AG09319 (cell line): ENCODE measurements around the gene RTN1.

Source experiments
- DNase-seq: peaks from one replicate; pipeline ENCODE4 v3.0.0-alpha.2; 2010; ENCODE audit warnings: low read depth; ENCODE audit errors: extremely low read depth
- TF ChIP-seq, protein P1 (sequence below): IDR thresholded peaks from 2 replicates; pipeline ENCODE4 v1.5.1; 2011; ENCODE audit warnings: low read depth, mild to moderate bottlenecking, inconsistent platforms, low read length, moderate library complexity

The RTN1 gene, protein sequence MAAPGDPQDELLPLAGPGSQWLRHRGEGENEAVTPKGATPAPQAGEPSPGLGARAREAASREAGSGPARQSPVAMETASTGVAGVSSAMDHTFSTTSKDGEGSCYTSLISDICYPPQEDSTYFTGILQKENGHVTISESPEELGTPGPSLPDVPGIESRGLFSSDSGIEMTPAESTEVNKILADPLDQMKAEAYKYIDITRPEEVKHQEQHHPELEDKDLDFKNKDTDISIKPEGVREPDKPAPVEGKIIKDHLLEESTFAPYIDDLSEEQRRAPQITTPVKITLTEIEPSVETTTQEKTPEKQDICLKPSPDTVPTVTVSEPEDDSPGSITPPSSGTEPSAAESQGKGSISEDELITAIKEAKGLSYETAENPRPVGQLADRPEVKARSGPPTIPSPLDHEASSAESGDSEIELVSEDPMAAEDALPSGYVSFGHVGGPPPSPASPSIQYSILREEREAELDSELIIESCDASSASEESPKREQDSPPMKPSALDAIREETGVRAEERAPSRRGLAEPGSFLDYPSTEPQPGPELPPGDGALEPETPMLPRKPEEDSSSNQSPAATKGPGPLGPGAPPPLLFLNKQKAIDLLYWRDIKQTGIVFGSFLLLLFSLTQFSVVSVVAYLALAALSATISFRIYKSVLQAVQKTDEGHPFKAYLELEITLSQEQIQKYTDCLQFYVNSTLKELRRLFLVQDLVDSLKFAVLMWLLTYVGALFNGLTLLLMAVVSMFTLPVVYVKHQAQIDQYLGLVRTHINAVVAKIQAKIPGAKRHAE

DNA sequence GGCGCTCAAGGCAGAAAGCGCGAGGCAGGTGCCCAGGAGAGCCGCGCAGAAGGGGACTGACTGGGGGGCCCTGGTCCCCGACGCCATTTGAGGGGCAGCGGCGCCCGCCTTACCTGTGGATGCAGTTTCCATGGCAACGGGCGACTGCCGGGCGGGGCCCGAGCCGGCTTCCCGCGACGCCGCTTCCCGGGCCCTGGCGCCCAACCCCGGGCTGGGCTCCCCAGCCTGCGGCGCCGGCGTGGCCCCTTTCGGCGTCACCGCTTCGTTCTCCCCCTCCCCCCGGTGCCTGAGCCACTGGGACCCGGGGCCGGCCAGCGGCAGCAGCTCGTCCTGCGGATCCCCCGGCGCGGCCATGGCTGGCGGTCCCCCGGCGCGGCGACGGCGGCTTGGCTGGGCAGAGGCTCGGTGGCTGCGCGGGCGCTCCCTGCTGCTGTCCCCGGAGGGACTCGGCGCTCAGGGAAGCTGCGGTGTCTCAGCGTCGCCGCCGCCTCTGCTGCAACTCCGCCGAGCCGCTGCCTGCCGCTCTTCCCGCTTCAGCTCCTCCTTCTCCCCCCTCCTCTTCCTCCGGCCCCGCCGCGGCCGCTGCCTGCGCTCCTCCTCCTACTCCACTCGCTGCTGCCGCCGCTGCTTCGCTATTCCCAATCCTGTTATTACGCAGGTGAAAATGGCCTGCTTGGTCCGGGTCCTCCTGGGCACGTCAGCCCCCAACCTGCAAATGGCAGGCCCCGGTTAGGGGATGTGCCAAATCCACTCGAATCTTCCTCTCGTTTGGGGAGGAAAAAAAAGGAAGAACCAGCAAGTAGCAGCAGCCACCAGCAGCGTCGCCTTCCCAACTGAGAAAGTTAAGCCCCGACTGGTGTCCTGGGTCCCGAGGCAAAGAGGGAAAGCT lies at the start of gene RTN1:
TSS of gene RTN1 (minus strand) at position 500 of the 889 bp plus-strand sequence. CDS start at position 354, 146 bp downstream.
- TF ChIP-seq, protein P1, sequence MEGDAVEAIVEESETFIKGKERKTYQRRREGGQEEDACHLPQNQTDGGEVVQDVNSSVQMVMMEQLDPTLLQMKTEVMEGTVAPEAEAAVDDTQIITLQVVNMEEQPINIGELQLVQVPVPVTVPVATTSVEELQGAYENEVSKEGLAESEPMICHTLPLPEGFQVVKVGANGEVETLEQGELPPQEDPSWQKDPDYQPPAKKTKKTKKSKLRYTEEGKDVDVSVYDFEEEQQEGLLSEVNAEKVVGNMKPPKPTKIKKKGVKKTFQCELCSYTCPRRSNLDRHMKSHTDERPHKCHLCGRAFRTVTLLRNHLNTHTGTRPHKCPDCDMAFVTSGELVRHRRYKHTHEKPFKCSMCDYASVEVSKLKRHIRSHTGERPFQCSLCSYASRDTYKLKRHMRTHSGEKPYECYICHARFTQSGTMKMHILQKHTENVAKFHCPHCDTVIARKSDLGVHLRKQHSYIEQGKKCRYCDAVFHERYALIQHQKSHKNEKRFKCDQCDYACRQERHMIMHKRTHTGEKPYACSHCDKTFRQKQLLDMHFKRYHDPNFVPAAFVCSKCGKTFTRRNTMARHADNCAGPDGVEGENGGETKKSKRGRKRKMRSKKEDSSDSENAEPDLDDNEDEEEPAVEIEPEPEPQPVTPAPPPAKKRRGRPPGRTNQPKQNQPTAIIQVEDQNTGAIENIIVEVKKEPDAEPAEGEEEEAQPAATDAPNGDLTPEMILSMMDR, result no peak
- no peak for DNase-seq

DNA sequence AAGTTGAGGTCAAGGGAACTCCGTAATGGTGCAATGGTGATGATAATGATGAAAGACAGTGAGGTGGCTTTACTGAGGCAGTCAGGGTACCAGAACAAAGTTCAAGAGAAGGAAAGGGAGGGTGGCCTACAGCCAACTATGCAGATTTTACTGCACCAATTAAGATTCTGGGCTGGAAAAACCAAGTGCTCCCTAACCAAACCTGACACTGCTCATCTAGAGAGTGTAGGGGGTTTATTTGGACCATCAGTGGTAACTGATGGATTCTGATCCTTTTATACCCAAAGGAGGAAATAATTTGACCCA lies 49.8 kb upstream of the RTN1 start:
- no peak for DNase-seq
- TF ChIP-seq, protein P1, result no peak

DNA sequence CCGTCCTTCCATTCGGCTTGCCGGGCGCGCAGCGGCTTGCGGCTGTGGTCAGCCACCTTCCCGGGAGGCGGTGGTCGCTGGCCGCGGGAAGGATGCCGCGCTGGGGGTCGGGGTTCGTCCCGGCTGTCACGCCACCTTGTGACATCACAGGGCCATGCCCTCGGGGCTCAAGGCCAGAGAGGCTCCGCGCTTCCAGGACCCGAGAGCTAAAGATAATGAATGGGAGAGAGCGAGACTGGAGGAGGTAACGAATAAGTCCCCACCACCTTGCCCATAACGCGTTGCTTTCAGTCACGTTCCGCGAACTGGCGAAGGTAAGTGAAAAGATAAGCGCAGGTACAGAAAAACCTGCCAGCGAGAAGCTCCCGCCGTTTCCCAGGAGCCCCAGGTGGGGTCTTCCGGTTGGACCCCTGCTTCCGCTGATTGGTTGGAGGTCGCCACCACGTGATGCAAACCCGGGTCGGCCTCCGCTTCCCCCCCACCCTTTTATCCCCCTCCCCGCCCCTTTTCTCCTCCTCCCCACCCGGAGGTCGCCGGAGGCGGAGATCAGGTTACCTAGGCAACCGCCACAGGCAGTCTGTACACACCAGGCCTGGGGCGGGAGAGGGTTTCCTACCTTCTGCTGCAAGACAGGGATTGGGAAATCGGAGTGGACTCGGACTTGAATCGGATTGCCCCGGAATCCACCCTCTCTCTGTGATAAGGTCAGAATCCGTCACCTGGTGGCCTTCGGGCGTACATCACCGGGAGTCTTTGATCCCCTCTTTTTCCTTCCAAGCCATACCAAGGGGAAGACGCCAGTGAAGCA lies 49.2 kb upstream of the RTN1 start, which contains the start of gene LRRC9:
TSS of gene LRRC9 (plus strand) at position 575 of the 808 bp plus-strand sequence.
- no peak for DNase-seq
- TF ChIP-seq, protein P1, result no peak

DNA sequence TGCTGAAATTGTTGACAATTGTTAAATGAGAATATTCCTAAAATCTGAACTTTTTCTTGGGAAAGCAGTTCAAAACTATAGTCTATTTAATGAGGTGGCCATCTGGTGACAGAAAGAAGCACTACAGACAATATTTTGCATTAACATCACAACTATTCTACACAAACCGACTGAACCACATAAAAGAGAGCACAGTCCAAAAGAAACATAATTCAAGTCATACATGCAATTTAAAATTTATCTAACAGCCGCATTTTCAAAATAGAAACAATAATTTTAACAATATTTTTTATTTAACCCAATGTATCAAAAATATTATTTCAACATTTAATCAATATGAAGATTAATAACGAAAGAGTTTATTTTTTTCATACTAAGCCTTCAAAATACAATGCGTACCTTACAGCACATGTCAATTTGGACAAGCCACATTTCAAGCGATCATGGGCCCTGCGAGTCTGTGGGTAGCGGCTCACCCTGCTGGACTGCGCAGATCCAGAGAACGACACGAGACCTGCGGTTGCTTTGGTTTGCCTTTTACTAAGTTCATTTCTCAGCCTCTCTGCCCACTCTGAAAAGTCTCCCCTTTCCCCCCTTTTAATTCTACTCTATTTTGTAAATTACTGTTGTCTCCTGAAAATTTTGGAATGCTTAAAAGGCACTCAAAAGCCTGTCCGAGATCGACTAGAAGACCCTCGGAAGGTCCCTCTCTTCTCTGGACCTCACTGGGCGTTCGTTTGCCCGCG lies 48.4 kb upstream of the RTN1 start:
- TF ChIP-seq, protein P1, result peak; percentile 35
- DNase-seq, result peak; percentile 3

DNA sequence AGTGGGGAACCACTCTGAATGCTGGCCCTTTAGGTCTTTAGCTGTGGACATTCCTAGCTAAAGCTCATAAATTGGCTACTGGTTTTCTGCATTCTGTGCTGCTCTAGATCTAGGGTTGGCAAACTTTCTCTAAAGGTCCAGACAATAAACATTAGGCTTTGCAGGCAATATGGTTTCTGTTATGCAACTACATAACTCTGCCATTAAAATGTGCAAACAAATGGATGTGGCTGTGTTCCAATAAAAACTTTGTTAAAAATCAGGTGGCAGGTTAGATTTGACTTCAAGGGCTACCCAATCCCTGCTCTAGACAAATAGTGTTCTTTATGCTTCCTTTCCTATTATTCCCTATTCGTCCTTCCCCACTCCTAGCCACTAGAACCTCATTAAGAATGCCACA lies 42.6 kb upstream of the RTN1 start:
- DNase-seq, result no peak
- TF ChIP-seq, protein P1, result no peak

DNA sequence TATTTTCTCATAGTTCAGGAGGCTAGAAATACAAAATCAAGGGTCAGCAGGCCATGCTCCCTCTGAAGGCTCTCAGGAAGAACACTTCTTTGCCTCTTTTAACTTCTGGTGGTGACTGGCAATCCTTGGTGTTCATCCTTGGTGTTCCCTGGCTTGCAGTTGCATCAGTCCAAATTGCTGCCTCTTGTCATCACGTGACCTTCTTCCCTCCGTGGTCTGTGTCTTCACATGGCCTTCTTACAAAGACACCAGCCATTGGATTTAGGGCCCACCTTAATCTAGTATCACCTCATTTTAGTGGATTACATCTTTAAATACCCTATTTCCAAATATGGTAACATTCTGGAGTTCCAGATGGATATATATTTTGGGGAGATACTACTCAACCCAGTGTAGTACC lies 41.9 kb upstream of the RTN1 start:
- TF ChIP-seq, protein P1, result no peak
- DNase-seq, result no peak
